Lung (tissue), 12 donors: ENCODE measurements around the gene DUSP6. TPM values are rescaled to one million over a fixed set of nuclear protein-coding genes. Genes with fewer than 3 reads are reported as not detected.
A peak's percentile ranks its signal among the peaks of the same experiment; 100 is the strongest.

Experiments used
- ATAC-seq: fragments of 200-7000 bp; cut with Tn5 transposase; one replicate; pipeline ENCODE4 v1.9.1; 2020; ENCODE audit warnings: moderate number of reproducible peaks; ENCODE audit not compliant: insufficient read depth, low FRiP score
- DNase-seq, 3 donors: peaks; one replicate each; pipeline ENCODE4 v3.0.0-alpha.2; 2013 to 2017
- H3K27ac ChIP-seq, 2 donors: one replicate each; pipeline ENCODE4 v1.5.1; 2013; ENCODE audit warnings: mild to moderate bottlenecking in 2 of 2, moderate library complexity in 2 of 2, control low read depth in 1 of 2, inconsistent platforms in 1 of 2, low read depth in 1 of 2, low read length in 1 of 2
- H3K27me3 ChIP-seq, 3 donors: one replicate each; pipeline ENCODE4 v1.5.1; 2013; ENCODE audit warnings: low read length in 2 of 3; ENCODE audit not compliant: control insufficient read depth in 3 of 3, insufficient read depth in 3 of 3
- H3K36me3 ChIP-seq, 4 donors: one replicate each; pipeline ENCODE4 v1.5.1; 2013; ENCODE audit warnings: low read length in 4 of 4, mild to moderate bottlenecking in 1 of 4, moderate library complexity in 1 of 4; ENCODE audit not compliant: control insufficient read depth in 4 of 4, insufficient read depth in 4 of 4
- H3K4me1 ChIP-seq, 5 donors: one replicate each; pipeline ENCODE4 v1.5.1; 2013; ENCODE audit warnings: low read length in 5 of 5, mild to moderate bottlenecking in 2 of 5, moderate library complexity in 1 of 5; ENCODE audit not compliant: control insufficient read depth in 5 of 5, insufficient read depth in 5 of 5
- H3K4me3 ChIP-seq: one replicate; pipeline ENCODE4 v1.5.1; 2013; ENCODE audit warnings: mild to moderate bottlenecking, control low read depth, moderate library complexity
- H3K9ac ChIP-seq, 2 donors: one replicate each; pipeline ENCODE4 v1.5.1; 2013; ENCODE audit warnings: low read length in 2 of 2, control low read depth in 1 of 2; ENCODE audit not compliant: insufficient read depth in 1 of 2
- H3K9me3 ChIP-seq, 4 donors: one replicate each; pipeline ENCODE4 v1.5.1; 2013; ENCODE audit warnings: low read length in 3 of 4, mild to moderate bottlenecking in 1 of 4, moderate library complexity in 1 of 4; ENCODE audit not compliant: control insufficient read depth in 4 of 4, insufficient read depth in 3 of 4
- CTCF ChIP-seq: IDR thresholded peaks from 2 replicates; pipeline ENCODE4 v1.5.1; 2012; ENCODE audit warnings: mild to moderate bottlenecking; ENCODE audit errors: control extremely low read depth, extremely low read depth
- WGBS, 2 donors: extraction: QIAGEN DNeasy Blood & Tissue Kit; methylation state at CpG; one replicate each; pipeline ENCODE4 v1.1.7; 2013; 5-methylcytosine and 5-hydroxymethylcytosine counted together
- polyA plus RNA-seq, 2 donors: library from polyadenylated mRNA; stranded (reverse); fragments of 200-250 nt; gene quantifications; one replicate each; pipeline ENCODE4 v1.2.1, GENCODE V29; 2013
- total RNA-seq, 2 donors: library from RNA; depleted of rRNA in 1 of 2; stranded (reverse); fragments of >200 nt in 1 of 2; gene quantifications; one replicate each; pipeline ENCODE4 v1.2.1, GENCODE V29; 2014 to 2021
- donor health status: control.
- donor health status: control.
- donor health status: Bipolar disorder and iron deficiency.
- donor health status: healthy.
- donor health status: DM: yes; HTN: yes; CAD: no.

Gene DUSP6
- total and polyA plus RNA-seq, 4 donors: 37.8 to 187 (median 155) TPM

DNA sequence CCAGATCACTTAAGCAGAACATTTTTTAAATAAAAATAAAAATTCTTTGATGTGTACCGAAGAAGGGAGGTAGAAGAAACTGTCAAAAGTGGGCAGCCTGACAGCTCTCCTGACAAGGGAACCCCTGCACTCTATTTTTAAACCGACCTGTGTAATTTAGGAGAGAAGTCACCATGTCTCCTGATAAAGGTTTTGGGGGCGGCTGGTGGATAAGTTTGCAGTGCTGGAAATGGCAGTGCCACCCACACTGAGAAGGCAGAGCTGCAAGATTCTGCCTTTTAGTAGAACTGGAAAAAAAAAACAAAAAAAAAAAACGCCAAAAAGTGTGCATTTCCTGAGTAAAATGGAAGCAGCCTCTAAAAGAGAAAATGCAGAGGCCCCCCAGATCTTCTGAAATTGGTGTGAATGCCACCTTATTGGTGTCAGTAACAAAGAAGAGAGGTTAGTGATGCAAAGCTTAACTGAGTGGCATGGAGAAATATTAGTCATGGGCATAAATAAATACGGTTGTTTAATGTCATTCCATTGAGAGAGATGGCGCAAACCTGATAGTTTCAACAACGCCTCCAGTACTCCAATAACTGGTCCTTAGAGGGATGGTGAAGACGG, 24.7 kb downstream of the DUSP6 start:
- Histone ChIP-seq H3K27ac (no peak overlapping the region), H3K9me3 (no peaks in the 10 kb centered on the region), H3K36me3 (no peaks in the 10 kb centered on the region), H3K27me3 (no peaks in the 10 kb centered on the region), H3K9ac (no peak overlapping the region), H3K4me1 (peaks cover 0 to 41% (median 12%) of the 10 kb centered on the region in 5 donors), H3K4me3 (no peak overlapping the region)
- 70 to 75% methylated on average over 8 of the region's 8 CpGs for WGBS, 2 donors
- DNase-seq (no peak), ATAC-seq (no peak)
- TF ChIP-seq CTCF: no peak

DNA sequence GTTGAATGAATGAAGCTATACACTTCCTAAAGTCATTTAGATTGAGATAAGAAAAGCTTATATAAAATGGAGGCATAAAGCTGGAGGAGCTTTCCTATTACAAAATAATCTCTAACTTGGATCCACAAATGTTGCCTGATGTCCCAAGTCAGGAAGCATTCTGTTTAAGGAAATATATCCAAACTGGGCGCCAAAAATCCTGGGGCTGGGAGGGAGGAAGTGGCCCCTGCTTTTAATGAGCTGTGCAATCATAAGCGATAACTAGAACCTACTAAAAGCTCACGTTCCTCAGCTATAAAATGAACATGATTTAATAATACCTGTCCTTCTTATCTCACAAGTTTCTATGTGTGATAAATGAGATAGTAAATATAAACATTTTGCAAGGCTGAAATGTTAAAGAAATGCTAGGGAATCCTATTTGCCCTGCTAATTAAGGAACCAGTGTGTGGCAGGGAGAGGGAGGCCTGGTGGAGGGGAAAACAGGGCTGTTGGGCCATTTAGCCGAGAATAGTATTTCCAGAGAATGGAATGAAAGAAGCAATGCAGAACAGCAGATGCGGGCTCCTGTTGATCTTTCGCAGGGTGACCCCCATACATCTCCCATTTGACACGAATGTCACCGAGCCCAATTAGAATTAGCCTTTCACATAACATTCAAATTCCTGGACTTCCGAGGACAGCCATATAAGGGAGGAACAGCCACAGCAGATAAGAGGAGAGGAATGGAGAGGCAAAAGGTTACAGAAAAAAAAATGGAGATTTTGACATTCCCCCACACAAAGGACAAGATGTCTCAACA, 25.9 kb downstream of the DUSP6 start:
- H3K9ac ChIP-seq: peak overlapping the region in 1 of 2 donors; percentile 33
- no peak for ATAC-seq
- 63 to 65% methylated on average over 9 of the region's 9 CpGs for WGBS, 2 donors
- TF ChIP-seq CTCF: no peak
- H3K27me3 ChIP-seq: no peaks in the 10 kb centered on the region
- no peaks in the 10 kb centered on the region for H3K36me3 ChIP-seq
- peak overlapping the region in 1 of 2 donors; percentile 48 for H3K27ac ChIP-seq
- no peaks in the 10 kb centered on the region for H3K9me3 ChIP-seq
- H3K4me1 ChIP-seq: peaks cover 0 to 41% (median 12%) of the 10 kb centered on the region in 5 donors
- no peak overlapping the region for H3K4me3 ChIP-seq
- peak; percentile 75 to 95 (median 94) for DNase-seq

- H3K27ac ChIP-seq: peak overlapping the region in 1 of 2 donors; percentile 33
- DNase-seq: no peak
- no peaks in the 10 kb centered on the region for H3K27me3 ChIP-seq
- no peak for ATAC-seq
- TF ChIP-seq CTCF: no peak
- H3K9ac ChIP-seq: peak overlapping the region in 1 of 2 donors; percentile 30
- H3K4me1 ChIP-seq: peaks cover 0 to 41% (median 12%) of the 10 kb centered on the region in 5 donors
- no peak overlapping the region for H3K4me3 ChIP-seq
- 94% methylated on average over 3 of the region's 3 CpGs for WGBS, 2 donors
- H3K9me3 ChIP-seq: no peaks in the 10 kb centered on the region
- H3K36me3 ChIP-seq: no peaks in the 10 kb centered on the region
Observed at GRCh38 chr12:89325495-89325894, 26.8 kb downstream of the DUSP6 start.
